Activated T-cell treated with anti-CD3 and anti-CD28 coated beads for 4 hours (primary cell): ENCODE results near the gene TNS3.

Experiments
- DNase-seq: peaks from one replicate; pipeline ENCODE4 v3.0.0-alpha.2; 2020

Gene TNS3

GRCh38 chr7:47231627-47232026 lies 350.3 kb downstream of the TNS3 start:
- DNase-seq: no peak

- DNase-seq: no peak
These were observed 350.9 kb downstream of the TNS3 start for GRCh38 chr7:47231032-47231431.

GRCh38 chr7:47228386-47229014 lies 353.4 kb downstream of the TNS3 start:
- no peak for DNase-seq

GRCh38 chr7:47227762-47228177 lies 354.1 kb downstream of the TNS3 start:
- DNase-seq: no peak

- DNase-seq: no peak
These were observed 355.2 kb downstream of the TNS3 start for GRCh38 chr7:47226696-47227095.

- no peak for DNase-seq
These were observed 356.4 kb downstream of the TNS3 start for GRCh38 chr7:47225387-47226131.
